ENCODE measurements around the gene KCNIP2.

Gene KCNIP2

DNA sequence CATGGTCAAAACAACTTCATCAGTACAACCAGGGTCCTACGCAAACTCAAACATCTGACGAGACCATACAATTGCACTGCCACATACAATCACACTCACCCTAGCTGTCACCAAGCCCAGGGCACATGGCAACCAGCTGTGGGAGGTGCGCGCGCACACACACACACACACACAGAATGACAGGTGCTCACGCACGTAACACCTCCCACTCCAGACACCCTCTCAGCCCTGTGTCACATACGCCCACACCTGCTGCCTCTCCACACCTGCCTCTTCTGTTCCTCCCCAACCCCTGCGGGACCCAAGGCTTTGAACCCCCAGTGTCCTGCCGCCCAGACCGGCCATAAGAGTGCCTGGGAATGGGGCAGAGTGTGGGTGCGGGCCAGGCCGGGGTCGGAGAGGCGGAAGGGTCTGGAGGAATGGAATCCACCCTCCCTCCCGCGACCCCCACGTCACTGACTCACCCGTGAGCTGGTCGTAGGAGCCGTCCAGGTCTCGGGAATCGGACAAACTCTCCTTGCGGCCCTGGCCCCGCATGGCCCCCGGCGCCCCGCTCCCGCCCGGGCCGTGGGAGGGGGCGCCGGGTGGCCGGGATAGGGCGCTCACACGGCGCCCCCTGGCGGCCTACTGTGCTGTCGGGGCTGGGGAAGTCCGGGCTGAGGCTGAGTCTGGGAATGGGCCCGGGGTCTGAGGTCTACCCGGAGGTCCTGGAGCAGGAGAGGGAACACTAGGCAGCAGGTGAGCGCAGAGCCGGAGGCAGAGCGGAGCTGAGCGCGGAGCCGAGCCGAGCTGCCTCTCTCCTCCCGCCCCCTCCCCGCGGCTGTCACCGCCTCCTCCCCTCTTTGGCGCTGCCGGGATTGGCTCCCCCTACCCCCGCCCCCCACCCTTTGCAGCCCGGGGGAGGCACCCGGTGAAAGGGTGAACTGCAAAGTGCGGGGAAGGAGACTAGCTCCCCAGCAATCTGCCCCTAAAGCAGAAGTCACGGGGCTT, at the start of gene KCNIP2:
KCNIP2 (minus strand) TSS at position 769 of the 990 bp plus-strand sequence; CDS start at position 537, 232 bp downstream.
- peak in 5 of 14 donors; percentile 20 to 66 (median 31) for DNase-seq

DNA sequence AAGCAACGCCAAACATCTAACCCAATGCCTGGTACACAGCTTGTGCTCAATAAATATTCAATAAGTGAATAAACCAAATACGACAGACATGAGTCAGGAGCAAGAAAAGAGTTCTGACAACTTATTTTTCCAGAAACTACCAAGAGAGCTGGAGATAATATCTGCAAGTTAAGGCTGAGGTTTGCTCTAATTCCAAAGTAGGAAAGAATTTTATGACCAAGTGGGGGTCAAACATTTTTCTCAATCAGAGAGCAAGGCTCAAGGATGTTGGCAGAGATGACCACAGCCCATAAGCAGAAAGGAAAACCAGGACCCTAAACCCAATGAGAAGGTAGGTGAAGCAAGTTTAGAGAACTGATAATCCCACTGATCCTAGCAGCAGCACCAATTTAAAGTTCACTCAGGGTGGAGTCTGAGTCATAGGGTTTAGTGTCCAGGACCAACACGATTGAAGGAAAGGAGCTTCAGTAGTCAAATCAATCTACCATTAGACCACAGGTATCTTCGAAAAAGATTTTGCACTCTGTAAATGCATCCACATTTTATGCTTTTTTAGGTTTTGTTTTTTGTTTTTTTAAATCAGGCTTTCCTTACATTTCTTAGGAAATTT, 49.3 kb upstream of the KCNIP2 start:
- DNase-seq = no peak

DNA sequence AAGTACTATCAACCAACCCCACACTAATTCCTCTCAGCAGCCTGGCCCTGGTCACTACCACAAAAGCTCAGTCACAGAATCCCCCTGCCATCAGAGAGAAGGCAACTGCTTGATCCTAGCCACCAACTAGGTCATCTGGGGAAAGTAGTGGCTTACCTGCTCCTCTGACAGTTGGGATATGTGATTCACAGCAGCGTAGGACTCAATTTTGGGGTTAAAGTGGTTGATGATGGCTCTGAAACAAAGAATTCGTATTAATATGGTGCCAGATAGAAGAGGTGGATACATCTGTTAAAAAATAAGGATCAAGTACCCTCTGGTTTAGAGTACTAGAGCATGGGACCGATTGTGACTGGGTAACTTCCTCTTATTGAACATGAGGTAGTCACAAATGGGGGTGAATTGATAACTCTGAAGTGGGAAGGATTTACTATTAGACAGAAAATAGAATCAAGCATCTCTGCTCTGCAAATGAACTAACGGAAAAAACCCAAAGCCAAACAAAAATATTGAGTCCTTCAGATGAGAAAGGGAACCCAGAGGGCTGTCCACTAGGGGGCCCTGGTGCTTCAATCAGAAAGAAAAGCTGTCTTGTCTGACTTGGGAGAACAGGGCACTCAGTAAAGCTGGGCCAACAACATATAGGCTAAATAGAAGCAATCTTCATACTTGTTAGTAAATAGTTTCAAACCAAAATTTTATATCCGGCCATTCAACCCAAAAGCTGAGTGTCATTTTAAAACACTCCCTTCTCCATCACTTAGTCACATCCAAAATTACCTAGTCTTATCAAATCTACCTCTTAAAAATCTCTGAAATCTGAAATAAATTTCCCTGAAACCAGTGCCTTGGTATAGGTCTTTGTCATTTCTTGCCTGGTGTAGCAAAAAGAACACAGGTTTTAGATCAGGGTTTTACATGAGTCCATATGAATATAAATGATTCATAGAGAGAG, 45.9 kb upstream of the KCNIP2 start:
- DNase-seq = peak in 11 of 14 donors; percentile 10 to 54 (median 39)

DNA sequence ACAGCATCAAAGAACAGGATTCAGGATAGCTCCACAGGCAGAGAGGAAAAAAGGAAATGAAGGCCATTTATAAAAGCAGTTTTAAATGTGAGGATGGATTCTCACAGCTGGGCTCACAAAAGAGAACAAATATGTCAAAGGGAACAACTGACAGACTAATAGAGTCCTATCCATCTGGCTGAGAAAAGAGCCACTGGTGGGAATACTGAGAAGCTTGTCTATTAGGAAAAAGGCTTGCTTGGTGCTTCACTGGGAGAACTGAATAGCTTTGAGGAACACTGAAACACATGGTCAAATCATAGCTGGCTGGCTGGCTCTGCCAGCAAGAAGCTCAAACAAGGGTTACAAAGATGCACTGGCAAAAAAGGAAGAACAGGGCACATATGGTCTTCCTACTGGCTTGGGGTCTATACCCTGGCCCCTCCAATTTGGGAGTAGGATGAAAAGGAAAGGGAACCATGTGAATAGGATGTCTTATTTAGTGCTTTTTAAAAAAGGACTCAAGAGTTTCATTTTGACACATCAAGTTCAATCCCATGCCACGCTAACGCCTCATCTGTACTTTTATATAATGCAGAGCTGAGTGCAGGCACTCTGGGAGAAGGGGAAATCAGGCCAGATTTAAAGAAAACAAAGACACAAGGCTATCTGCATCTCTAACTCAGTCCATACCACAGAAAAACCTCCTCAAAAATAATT, 44.8 kb upstream of the KCNIP2 start:
- DNase-seq = peak in 4 of 14 donors; percentile 3 to 25 (median 15)

DNA sequence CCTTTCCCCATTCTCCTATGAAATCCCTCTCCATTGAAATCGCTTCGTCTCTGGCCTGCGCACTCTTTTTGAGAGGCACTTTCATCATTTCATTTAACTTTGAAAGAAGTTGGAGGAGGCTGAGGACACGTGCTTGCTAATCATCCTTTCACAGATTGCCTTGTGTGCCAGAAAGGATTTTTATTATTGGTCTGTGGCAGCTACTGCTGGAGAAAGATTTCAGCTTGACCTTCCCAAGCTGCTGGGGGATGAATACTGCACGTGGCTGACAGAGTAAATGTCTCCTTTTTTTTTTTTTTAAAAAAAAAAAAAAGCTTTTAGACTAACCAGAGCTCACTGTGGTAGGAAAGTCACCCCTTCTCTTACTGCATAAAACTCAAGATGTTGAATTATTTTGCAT, 44.2 kb upstream of the KCNIP2 start:
- DNase-seq = no peak

DNA sequence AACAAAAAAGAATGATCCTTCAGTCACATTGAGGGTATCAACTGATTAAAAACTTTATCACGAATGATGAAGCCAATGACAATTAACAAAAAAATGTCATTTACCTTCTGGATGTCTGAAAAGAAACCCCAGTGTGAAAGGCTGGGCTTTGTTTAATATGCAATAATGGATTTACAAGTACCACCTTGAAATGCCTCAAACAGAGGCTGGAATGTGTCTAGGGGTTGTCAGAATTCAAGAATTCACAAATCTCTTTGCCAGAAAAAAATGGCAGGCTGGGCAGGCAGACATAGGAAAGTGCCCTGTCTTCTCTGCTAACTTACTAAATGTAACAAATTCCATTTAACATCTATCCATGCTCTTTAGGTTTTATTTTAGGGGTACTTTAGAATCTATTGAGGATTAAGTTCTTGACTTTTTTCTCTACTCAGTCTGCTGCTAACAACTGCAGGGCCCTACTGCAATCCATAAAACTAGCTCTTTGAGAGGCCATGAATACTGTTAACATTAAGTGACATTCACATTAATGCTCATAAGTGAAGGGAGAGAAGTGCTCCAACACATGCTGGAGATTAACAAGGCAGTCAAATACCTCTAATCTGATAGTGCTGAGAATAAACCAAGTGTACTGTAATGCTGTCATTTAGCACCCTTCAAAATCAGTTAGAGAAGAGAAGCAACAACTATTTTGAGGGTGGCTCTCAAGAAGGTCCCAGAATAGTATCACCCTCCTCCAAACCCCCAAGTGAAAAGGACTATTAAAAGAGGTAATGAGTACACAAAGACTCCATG, 43.1 kb upstream of the KCNIP2 start:
- DNase-seq = no peak

DNA sequence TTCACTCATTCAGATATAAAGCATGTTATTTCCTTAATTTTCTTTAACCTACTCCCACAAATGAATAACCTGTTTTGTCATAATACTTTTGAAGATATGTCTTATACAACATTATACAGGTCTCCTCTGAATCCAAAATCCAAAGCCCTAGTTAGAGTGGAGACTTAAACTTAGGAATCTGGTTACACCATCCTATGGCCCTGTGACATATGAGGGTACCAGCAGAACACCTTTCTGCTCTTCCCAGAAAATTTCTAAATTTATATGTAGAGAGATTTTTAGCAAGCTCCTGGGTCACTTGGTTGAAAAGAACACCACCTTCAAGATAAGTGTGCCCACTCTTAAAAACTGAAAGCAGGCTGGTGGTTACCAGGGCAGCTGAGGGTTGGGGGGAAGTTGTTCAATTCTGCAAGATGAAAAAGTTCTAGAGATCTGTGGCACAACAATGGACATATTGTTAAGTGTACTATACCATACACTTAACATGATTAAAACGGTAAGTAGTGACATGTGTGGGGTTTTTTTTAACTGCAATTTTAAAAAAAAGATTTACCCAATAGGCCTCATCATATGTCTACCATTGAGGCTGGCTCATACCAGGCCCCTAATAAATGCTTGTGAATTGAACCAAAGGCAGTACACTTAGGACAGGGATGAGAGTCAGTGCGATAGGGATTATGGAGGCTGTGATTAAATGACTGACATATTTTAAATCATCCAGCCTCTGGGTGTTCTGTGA, 37.6 kb upstream of the KCNIP2 start:
- DNase-seq = no peak

DNA sequence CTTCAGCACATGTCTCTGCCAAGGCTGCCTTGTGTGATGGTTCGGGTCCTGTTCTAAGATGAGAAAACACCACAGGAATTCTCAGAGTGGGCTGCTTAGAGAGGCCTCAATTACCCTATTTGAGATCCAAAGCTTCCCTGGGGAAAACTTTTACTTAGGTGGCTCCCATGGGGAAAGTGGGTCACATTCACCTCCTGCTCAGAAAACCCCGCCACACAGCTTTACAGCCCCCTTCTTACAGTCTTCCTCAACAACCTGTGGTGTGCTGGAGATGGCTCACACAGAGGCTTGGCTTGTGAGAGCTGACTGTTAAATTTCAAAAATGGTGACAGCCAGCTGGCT, 36.6 kb upstream of the KCNIP2 start:
- no peak for DNase-seq

DNA sequence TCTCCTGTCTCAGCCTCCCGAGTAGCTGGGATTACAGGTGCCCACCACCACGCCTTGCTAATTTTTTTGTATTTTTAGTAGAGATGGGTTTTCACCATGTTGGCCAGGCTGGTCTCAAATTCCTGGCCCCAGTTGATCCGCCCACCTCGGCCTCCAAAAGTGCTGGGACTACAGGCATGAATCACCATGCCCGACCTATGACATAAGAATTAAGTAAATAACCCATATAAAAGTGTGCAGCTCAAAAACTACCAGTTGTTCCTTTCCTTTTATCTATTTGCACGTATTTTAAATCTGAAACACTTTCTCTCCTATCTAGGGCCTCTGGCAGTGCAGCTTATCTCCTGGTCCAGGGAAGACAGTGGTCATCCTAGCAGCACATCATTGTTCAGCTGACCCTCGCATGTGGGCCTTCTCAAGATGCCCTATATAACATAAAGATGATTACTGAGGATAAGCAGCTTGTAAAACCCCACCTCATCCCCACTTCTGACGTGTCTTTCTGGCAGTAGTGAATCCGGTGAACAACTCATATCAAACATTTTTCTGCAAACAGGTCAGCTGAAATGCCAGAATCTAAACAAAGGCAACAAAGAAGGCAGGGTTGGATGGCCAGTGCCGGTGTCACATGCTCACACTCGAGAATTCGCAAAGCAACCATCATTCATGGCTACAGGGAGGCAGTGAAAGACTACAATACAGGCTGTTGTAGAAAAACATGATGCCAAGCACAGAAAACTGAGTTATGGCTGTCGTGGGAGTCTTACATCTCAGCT, 36.0 kb upstream of the KCNIP2 start:
- peak in 9 of 14 donors; percentile 10 to 51 (median 24) for DNase-seq

DNA sequence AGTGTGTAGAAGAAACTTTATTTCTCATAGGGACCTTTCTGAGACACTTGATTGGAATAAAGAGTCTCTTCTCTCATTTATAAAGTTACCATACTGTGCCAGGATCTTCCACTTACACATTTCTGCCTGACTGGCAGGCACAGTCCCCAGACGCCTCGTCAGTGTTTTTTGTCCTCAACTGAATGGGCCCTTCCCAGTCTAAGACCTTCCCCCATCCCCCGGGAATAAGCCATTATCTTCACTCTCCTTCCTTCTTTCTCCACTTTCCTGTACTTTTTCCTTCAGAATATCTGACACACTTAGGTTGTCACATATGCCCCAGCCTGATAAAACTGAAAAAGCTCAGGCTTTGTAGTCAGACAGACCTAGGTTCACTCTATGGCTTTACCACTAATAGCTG, 35.3 kb upstream of the KCNIP2 start:
- DNase-seq = peak in 1 of 14 donors; percentile 8

DNA sequence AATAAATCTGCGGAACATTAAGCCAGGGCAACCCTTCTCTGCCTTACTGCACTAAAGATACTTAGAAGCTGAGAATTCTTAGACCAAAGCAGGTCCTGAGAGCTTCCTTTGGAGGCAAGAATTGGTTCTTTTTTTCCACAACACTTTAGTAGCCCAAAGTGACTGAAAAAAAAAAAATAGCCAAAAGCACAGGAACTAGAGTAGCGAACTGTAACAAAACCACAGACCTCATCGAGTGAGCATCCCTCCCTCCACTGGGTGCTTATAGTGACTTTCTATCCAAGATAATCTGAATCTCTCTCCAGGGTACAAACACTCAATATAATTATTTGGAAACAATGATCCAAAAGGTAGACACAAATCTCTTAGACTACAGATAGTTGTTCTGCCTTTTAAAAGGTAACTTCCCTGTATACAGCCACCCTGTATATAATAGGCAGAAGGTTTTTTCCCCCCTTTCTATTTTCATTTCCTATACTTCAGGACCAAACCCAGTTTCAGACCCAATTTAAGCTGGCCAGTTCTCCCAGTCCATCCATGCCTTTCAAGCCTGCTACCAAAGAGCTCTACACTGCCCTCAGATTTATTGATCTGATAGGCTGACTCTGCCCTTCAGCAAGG, 31.6 kb upstream of the KCNIP2 start:
- no peak for DNase-seq

DNA sequence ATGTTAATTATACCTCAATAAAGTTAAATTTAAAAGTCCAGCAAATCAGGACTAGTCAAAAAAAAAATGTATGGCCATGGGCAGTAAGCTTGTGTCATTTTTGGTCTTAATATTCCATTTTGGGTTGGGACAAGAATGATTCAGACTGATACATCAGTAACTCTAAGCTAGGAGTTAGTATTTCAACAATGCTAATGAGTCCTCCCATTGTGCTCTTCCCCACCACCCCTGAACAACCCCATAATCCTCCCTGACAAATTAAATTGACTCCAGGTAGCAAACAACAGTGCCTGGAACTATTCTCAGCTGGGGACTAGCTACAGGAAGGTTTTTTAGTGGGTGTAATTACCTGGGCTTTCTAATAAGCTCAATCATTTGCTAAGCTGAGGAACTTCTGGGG, 30.7 kb upstream of the KCNIP2 start:
- no peak for DNase-seq

DNA sequence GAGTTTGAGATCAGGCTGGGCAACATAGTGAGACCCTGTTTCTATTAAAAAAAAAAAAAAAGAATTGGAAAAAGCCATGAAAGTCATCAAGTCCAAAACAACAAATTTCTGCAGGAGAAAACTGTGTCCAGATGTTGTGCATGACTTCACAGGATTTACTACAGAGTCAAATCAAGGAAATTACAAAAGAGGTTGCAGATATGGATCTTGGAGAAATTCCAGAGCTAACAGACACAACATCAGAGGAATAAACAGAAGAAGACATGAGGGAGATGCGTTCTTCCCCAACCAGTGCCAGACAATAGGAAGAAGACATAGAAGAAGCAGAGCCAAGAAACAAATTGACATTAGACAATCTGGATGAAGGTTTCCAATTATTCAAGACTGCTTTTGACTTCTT, 24.3 kb upstream of the KCNIP2 start:
- no peak for DNase-seq

DNA sequence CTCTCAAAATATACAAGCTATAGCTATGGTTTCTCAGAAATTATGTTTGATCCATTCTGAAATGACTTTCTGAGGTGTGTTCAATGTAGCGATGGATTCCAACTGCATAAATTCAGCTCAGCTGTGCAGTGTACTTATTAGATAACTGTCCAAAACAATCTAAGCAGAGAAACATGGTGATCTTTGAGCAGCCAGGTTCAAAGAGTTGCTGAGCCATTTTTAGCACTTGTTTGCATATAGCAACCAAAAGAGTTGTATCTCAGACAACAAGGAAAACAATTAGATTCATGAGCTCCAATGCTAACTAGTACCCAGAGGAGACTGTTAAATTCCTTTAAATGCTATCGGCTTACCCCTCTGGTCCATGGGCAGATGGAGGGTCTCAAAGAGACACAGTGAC, 15.9 kb upstream of the KCNIP2 start:
- no peak for DNase-seq

DNA sequence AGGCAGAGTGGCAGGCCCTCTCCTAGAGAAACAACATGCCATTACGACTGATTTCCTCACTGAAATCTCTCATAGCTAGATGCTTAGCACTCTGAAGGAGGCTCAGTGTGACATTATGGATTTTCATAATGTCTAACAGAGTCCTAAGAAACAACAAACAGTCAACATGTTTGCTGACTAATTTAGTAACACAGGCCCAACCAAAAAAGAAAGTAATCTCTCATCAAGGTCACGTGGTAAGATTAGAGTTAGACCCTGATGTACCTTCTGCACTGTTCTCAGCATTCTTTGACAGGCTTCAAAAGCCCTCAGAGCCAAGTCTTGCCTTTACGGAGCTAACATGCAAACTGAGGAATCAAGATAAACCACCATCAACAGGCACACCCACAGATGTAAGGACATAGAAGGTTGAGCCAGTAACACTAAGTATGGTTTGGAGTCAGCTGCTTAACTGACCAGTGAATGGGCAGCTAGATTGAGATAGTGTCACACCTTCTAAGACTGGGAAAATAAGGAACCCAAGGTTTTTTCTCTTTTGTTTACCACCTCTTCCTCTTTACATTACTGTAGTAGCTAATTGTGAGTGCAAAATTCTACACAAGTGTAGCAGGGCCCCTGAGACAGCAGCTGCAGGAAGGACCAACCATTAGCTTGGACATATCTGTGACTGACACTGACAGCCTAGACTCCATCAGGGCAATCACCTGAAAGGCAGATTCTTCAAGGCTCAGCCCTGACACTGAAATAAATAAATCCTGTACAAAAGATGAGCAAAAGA, 15.3 kb upstream of the KCNIP2 start:
- no peak for DNase-seq

DNA sequence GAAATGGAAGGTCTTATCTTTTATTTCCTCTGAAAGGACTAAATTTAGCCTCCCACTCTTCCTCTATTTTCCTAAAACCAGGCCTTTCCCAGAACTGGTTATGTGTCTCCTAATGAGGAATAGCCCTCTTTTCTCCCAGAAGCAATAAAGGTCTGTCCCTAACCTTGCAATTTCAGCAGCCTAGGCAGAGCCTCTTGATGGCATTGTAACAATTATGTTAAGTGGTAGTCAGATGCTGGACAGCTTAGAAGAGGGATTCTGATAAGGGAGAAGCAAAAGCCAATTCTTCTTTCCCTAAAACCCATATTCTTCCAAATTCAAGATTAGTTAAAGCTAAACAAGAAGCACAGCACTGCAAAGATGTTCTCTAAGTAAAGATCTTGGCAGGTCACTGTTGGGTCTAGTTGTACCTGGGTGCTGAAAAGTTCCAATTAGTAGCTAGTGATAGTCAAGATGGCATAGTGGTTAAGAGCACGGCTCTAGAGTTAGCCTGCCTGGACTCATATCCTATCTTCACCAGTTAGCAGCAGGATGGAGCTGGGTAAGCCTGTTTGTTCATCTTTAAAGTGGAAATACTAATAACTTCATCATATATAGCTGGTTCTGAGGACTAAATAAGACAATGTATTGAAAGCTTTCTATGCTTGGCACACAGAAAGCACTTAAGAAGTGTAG, 14.3 kb upstream of the KCNIP2 start:
- DNase-seq = no peak

DNA sequence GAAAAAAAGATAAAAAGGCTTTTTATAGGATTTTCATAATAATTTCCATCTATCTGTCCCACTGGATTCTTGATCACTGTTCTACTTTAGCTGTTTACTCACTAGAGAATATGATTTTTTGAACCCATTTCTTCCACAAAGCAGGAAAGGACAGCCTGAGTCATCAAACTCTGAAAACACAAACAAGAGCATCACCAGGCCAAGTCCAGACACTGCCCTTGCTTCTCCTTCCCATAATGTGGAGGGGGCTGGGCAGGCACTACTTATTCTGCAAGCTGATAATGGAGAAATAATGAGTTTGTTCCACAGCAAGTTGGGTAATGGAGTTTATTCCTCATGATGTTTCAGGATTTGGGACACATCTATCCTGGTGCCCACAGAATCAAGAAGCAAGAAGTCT, 13.0 kb upstream of the KCNIP2 start:
- DNase-seq = no peak

Measured in C1 segment of cervical spinal cord (tissue), 14 donors.